GM19193 (cell line): ENCODE results near the gene MTERF4.

ENCODE experiments used
- POLR2A ChIP-seq: IDR thresholded peaks from 4 replicates; pipeline ENCODE4 v1.6.1; 2011; ENCODE audit not compliant: insufficient read depth, insufficient read length; ENCODE audit errors: extremely low read depth

MTERF4 gene

GRCh38 chr2:241109210-241110088 lies 7.4 kb upstream of the MTERF4 start:
- TF ChIP-seq POLR2A: no peak

DNA sequence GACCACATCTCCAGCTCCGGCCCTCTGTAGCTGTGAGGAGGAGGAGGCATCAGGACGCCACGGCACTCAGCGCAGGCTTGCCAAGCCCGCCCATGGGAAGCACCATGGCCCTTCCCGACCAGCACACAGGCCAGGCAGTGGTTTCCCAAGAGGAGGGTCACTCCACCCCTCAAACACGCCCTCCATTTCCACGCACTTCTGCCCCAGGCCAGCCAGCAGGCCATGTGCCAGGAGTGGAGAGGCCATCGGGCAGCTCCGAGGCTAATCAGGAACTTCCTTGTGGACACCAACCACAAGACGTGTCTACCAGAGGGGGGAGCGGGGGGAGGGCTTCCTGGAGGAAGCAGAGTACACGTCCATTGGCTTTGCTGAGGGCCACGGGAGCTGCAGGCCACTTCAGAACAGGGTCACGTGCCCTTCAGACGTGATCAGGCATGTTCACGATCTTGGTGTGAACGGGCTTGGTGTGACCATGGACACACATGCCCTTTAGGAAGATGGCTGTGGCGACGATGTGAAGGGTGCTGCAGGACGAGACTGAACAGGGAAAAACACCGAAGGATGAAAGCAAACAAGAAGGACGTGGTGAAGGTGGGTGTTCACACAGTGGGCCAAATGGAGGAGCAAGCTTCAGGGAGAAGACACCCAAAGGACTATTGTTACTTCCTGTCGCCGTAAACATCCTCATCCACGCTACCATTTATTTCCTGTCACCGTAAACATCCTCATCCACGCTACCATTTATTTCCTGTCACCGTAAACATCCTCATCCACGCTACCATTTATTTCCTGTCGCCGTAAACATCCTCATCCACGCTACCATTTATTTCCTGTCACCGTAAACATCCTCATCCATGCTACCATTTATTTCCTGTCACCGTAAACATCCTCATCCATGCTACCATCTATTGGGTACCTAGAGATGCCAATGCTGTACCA lies 6.5 kb upstream of the MTERF4 start:
- TF ChIP-seq POLR2A: no peak

- no peak for TF ChIP-seq POLR2A
These were observed 5.1 kb upstream of the MTERF4 start for GRCh38 chr2:241107031-241107783.

- TF ChIP-seq POLR2A: no peak
These were observed 3.6 kb upstream of the MTERF4 start for GRCh38 chr2:241105641-241106040.

GRCh38 chr2:241103176-241103595 lies 1.1 kb upstream of the MTERF4 start:
- no peak for TF ChIP-seq POLR2A

GRCh38 chr2:241099246-241099645 lies 2.8 kb downstream of the MTERF4 start:
- TF ChIP-seq POLR2A: no peak

- no peak for TF ChIP-seq POLR2A
These were observed 5.1 kb downstream of the MTERF4 start for GRCh38 chr2:241096979-241097378.

- TF ChIP-seq POLR2A: no peak
These were observed 6.3 kb downstream of the MTERF4 start for GRCh38 chr2:241095594-241096290.

DNA sequence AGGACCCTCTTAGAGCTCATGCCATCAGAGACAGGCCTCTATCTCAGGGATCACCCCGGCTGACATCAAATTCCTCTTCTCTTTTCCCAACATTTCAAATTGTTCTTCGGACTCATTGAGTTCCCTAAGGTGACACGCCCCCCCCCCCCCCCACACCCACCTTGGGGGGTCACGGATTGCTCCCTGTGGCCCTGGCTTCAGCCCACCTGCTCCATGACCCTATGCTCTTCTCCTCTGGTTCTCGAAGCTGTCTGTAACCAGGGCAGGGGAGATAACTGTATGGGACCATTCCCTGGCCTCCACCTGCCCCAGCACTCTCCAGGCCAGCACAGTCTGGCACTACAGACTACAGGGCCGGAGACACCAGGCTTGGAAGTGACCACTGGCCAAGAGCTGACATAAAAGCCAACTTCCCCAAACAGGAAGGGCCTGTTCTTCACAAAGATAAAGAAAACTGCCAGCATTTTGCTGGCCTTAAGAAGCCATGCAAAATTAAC lies 7.1 kb downstream of the MTERF4 start:
- TF ChIP-seq POLR2A: no peak

GRCh38 chr2:241094172-241094571 lies 7.9 kb downstream of the MTERF4 start:
- no peak for TF ChIP-seq POLR2A

DNA sequence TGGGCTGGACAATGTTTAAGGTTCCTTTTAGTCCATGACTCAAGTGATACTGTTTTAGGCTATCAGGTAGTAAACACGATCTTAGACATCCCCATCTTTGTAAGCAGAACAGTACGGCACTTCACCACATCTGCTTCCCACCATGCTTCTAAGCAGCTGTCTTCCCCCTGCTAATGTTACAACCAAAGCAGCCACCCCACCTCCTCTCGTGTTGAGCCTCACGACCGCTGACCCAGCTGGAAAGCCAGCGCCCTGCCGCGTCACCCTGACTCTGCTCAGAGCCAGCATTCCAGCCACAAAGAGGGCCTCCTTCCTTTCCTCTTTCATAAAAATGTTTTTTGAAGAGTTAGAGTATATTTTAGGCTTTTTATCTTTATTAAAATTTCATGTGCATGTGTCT lies 9.4 kb downstream of the MTERF4 start:
- TF ChIP-seq POLR2A: no peak

DNA sequence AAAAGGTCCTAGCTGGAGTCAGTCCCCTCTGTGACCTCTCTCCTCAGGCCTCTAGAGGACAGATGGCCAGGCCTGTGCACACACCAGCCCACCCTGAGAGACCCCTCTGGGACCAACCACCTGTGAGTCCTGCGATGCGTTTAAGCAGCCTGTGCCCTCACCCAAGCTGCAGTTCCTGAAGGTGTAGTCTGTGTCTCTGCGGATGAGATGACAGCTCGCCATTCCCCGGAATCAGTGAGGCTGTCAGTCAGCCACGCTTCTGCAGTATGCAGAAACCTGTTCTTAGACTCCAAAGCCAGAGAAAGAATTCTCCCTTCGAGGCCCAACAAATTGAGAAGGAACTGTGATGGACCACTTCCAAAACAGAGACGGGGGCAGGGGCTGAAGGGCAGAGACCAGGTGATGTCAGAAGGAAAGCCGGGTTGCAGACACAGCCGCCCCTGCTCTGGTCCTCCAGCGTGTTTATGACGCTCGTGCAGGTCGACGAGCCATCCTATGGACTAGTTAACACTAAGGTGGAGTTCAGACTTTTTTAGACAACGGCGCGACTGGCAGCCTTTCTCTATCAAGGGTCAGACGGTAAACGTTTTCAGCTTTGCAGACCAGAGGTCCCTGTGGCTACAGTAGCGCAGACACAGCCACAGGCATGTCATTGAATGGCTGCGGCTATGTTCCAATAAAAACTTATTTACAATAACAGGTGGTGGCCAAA lies 10.2 kb downstream of the MTERF4 start:
- peak; percentile 24 for TF ChIP-seq POLR2A

DNA sequence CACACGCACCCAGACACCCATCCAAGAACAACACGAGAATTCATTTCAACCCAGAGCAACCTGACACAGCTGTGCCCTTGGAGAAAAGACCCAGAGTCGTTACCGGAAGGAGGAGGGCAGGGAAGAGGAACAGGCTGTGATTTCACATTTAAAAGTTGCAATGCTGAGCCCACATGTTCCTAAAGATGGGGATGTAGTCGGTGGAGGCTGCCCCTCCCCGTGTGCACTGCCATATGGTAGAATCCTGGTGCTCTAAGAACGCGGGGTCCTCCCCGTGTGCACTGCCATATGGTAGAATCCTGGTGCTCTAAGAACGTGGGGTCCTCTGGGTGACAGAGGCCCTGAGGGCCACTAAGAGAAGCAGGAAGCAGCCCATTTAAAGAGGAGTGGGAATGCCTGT lies 10.9 kb downstream of the MTERF4 start:
- TF ChIP-seq POLR2A: no peak

- TF ChIP-seq POLR2A: no peak
These were observed 13.0 kb downstream of the MTERF4 start for GRCh38 chr2:241088791-241089732.
